ENCODE measurements around the gene NOP16. TPM values are rescaled to one million over a fixed set of nuclear protein-coding genes. Genes with fewer than 3 reads are reported as not detected.

The NOP16 gene
- total RNA-seq, 1 experiment from 2014 or later: 134 TPM

DNA sequence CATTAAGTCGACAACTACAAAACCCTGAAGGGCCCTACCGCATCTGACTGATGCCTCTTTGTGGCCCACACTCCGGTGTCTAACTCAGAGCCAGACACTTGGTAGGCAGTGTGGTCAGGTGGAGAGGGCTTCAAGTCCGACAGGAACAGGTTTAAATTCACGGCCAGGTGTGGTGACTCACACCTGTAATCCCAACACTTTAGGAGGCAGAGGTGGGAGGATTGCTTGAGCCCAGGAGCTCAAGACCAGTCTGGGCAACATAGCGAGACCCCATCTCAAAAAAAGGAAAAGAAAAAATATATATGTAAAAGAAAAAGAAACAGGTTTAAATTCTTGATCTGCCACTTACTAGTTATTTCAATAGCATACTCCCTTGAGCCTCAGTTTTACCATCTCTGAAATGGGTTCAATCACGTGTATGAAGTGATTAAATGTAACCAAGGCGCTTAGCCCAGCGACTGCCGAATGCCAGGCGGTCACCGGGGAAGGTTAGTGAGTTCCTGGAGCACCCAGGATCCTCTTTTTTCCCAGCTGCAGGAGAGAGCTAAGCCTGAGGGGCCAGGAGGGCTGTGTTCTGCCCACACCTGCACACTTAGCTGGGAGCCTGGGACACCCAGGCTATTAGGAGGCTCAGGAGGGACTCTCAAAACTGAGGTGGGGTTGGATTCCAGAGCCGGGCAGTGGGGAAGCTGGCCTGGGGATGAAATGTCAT lies 27.0 kb upstream of the NOP16 start:
- peak; percentile 52 for DNase-seq (ENCODE audit: unreplicated experiment)
- H3K4me1 Mint-ChIP-seq (ENCODE audit: insufficient read depth, unreplicated experiment): peaks cover 59% of the 10 kb centered on the region

GRCh38 chr5:176414704-176415103 lies 26.3 kb upstream of the NOP16 start:
- BruUV-seq (replicated peaks): TSS peak; percentile 38
- peak overlapping the region; percentile 83 for H3K4me3 Mint-ChIP-seq (ENCODE audit: unreplicated experiment)
- DNase-seq (ENCODE audit: unreplicated experiment): peak; percentile 20
- ChIA-PET CTCF (interaction anchor here (1.0 to 6.3 kb wide), 3 partner anchors 34 to 243 kb away, joined by 3 to 83 read pairs (median 3); partner anchors contain the start of gene FAF2), POLR2A (interaction anchor here (0.6 to 11.3 kb wide), 12 partner anchors 14 to 1691 kb away, joined by 3 to 134 read pairs (median 14); partner anchors contain the start of genes FAF2, HIGD2A, NOP16 and RNF44)
- peaks cover 21% of the 10 kb centered on the region for H3K36me3 Mint-ChIP-seq (ENCODE audit: insufficient read depth, unreplicated experiment)
- H3K27me3 Mint-ChIP-seq (ENCODE audit: insufficient read depth, unreplicated experiment): no peaks in the 10 kb centered on the region
- intact Hi-C loops (cut with micrococcal nuclease): loop anchor here (2.0 to 5.0 kb wide), 2 partner anchors 54 to 143 kb away; partner anchors contain the start of gene KIAA1191
- no peaks in the 10 kb centered on the region for H3K9me3 Mint-ChIP-seq (ENCODE audit: unreplicated experiment)
- H3K27ac Mint-ChIP-seq (ENCODE audit: low read depth, unreplicated experiment): peak overlapping the region; percentile 73
- H3K4me1 Mint-ChIP-seq (ENCODE audit: insufficient read depth, unreplicated experiment): peaks cover 66% of the 10 kb centered on the region
- no peak for TF ChIP-seq CTCF (IDR thresholded peaks at IDR 0.05; ENCODE audit: unreplicated experiment)

More for the DNA sequence above, 27.0 kb upstream of the NOP16 start:
- BruUV-seq (replicated peaks): no TSS peak
- H3K9me3 Mint-ChIP-seq (ENCODE audit: unreplicated experiment): peaks cover 3% of the 10 kb centered on the region
- H3K27me3 Mint-ChIP-seq (ENCODE audit: insufficient read depth, unreplicated experiment): no peaks in the 10 kb centered on the region
- no peak for TF ChIP-seq CTCF (IDR thresholded peaks at IDR 0.05; ENCODE audit: unreplicated experiment)
- H3K4me3 Mint-ChIP-seq (ENCODE audit: unreplicated experiment): peak overlapping the region; percentile 83
- peaks cover 14% of the 10 kb centered on the region for H3K36me3 Mint-ChIP-seq (ENCODE audit: insufficient read depth, unreplicated experiment)
- CTCF ChIA-PET: interaction anchor here (0.6 to 6.3 kb wide), 20 partner anchors 15 to 559 kb away, joined by 3 to 83 read pairs (median 4); partner anchors contain the start of genes FAF2, HIGD2A, NOP16 and RNF44
- POLR2A ChIA-PET: interaction anchor here (0.6 to 11.3 kb wide), 24 partner anchors 15 to 1690 kb away, joined by 3 to 134 read pairs (median 4); partner anchors contain the start of genes FAF2, HIGD2A, KIAA1191 and NOP16
- intact Hi-C loops (cut with micrococcal nuclease): loop anchor here (2.0 to 5.0 kb wide), 2 partner anchors 55 to 142 kb away; partner anchors contain the start of gene KIAA1191
- peak overlapping the region; percentile 73 for H3K27ac Mint-ChIP-seq (ENCODE audit: low read depth, unreplicated experiment)

- DNase-seq (ENCODE audit: unreplicated experiment): no peak
- Mint-ChIP-seq H3K36me3 (ENCODE audit: insufficient read depth, unreplicated experiment) (peaks cover 31% of the 10 kb centered on the region), H3K27ac (ENCODE audit: low read depth, unreplicated experiment) (peak overlapping the region; percentile 73), H3K4me1 (ENCODE audit: insufficient read depth, unreplicated experiment) (peaks cover 66% of the 10 kb centered on the region), H3K4me3 (ENCODE audit: unreplicated experiment) (peak overlapping the region; percentile 83), H3K27me3 (ENCODE audit: insufficient read depth, unreplicated experiment) (no peaks in the 10 kb centered on the region), H3K9me3 (ENCODE audit: unreplicated experiment) (no peaks in the 10 kb centered on the region)
- no TSS peak for BruUV-seq (replicated peaks)
- CTCF ChIA-PET: interaction anchor here (0.5 to 6.3 kb wide), 9 partner anchors 9 to 686 kb away, joined by 3 to 83 read pairs (median 3); partner anchors contain the start of gene FAF2
- TF ChIP-seq CTCF (IDR thresholded peaks at IDR 0.05; ENCODE audit: unreplicated experiment): no peak
- intact Hi-C loops (cut with micrococcal nuclease): loop anchor here (2.0 kb wide), 1 partner anchor 53 kb away; the partner anchor contains the start of gene KIAA1191
- POLR2A ChIA-PET: interaction anchor here (0.6 to 11.3 kb wide), 13 partner anchors 10 to 1410 kb away, joined by 3 to 110 read pairs (median 5); partner anchors contain the start of genes FAF2, HIGD2A, NOP16 and RNF44
These were observed 25.4 kb upstream of the NOP16 start for GRCh38 chr5:176413709-176414191.

DNA sequence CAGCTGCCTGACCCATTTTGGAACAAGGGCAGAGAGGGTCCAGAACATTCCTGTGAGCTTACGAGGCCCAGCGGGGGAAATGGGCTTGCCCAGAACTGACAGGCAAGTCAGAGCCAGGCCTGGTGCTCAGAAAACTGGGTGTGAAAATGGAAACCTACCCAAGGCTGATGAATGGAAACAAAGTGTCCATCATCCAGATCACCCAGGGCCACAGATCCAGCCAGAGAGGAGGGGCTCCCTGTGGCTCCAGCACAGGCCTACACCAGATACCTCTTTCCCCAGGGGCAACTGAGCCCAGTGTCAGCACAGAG lies 24.8 kb upstream of the NOP16 start:
- TF ChIP-seq CTCF (IDR thresholded peaks at IDR 0.05; ENCODE audit: unreplicated experiment): no peak
- H3K4me3 Mint-ChIP-seq (ENCODE audit: unreplicated experiment): peak overlapping the region; percentile 83
- ChIA-PET CTCF (interaction anchor here (0.6 to 6.3 kb wide), 11 partner anchors 10 to 685 kb away, joined by 3 to 83 read pairs (median 4); partner anchors contain the start of genes FAF2, RNF44 and TSPAN17), POLR2A (interaction anchor here (0.6 to 11.3 kb wide), 11 partner anchors 9 to 1409 kb away, joined by 3 to 110 read pairs (median 5); partner anchors contain the start of genes FAF2, HIGD2A, NOP16 and RNF44)
- H3K27ac Mint-ChIP-seq (ENCODE audit: low read depth, unreplicated experiment): peak overlapping the region; percentile 73
- BruUV-seq (replicated peaks): no TSS peak
- H3K27me3 Mint-ChIP-seq (ENCODE audit: insufficient read depth, unreplicated experiment): no peaks in the 10 kb centered on the region
- H3K9me3 Mint-ChIP-seq (ENCODE audit: unreplicated experiment): no peaks in the 10 kb centered on the region
- H3K4me1 Mint-ChIP-seq (ENCODE audit: insufficient read depth, unreplicated experiment): peaks cover 66% of the 10 kb centered on the region
- intact Hi-C loops (cut with micrococcal nuclease): no loop called here
- DNase-seq (ENCODE audit: unreplicated experiment): peak; percentile 72
- peaks cover 36% of the 10 kb centered on the region for H3K36me3 Mint-ChIP-seq (ENCODE audit: insufficient read depth, unreplicated experiment)

Measured in MCF 10A (cell line).